ENCODE measurements around the gene POU5F1.

- TF ChIP-seq, protein P1, sequence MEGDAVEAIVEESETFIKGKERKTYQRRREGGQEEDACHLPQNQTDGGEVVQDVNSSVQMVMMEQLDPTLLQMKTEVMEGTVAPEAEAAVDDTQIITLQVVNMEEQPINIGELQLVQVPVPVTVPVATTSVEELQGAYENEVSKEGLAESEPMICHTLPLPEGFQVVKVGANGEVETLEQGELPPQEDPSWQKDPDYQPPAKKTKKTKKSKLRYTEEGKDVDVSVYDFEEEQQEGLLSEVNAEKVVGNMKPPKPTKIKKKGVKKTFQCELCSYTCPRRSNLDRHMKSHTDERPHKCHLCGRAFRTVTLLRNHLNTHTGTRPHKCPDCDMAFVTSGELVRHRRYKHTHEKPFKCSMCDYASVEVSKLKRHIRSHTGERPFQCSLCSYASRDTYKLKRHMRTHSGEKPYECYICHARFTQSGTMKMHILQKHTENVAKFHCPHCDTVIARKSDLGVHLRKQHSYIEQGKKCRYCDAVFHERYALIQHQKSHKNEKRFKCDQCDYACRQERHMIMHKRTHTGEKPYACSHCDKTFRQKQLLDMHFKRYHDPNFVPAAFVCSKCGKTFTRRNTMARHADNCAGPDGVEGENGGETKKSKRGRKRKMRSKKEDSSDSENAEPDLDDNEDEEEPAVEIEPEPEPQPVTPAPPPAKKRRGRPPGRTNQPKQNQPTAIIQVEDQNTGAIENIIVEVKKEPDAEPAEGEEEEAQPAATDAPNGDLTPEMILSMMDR (IDR thresholded peaks at IDR 0.05; ENCODE audit: poor library complexity, severe bottlenecking) = no peak
- TF ChIP-seq EZH2 (IDR thresholded peaks at IDR 0.05; ENCODE audit: borderline replicate concordance, insufficient read depth, low read length, poor library complexity, severe bottlenecking) = no peak
- TF ChIP-seq POLR2AphosphoS5 (IDR thresholded peaks at IDR 0.05) = no peak
- TF ChIP-seq TAF1 (IDR thresholded peaks at IDR 0.05; ENCODE audit: low read depth) = no peak
- TF ChIP-seq EP300 (conservative IDR thresholded peaks at IDR 0.05; ENCODE audit: poor library complexity, severe bottlenecking) = no peak
- TF ChIP-seq, protein P2, sequence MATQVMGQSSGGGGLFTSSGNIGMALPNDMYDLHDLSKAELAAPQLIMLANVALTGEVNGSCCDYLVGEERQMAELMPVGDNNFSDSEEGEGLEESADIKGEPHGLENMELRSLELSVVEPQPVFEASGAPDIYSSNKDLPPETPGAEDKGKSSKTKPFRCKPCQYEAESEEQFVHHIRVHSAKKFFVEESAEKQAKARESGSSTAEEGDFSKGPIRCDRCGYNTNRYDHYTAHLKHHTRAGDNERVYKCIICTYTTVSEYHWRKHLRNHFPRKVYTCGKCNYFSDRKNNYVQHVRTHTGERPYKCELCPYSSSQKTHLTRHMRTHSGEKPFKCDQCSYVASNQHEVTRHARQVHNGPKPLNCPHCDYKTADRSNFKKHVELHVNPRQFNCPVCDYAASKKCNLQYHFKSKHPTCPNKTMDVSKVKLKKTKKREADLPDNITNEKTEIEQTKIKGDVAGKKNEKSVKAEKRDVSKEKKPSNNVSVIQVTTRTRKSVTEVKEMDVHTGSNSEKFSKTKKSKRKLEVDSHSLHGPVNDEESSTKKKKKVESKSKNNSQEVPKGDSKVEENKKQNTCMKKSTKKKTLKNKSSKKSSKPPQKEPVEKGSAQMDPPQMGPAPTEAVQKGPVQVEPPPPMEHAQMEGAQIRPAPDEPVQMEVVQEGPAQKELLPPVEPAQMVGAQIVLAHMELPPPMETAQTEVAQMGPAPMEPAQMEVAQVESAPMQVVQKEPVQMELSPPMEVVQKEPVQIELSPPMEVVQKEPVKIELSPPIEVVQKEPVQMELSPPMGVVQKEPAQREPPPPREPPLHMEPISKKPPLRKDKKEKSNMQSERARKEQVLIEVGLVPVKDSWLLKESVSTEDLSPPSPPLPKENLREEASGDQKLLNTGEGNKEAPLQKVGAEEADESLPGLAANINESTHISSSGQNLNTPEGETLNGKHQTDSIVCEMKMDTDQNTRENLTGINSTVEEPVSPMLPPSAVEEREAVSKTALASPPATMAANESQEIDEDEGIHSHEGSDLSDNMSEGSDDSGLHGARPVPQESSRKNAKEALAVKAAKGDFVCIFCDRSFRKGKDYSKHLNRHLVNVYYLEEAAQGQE (IDR thresholded peaks at IDR 0.05; ENCODE audit: borderline replicate concordance) = no peak
- no peak for TF ChIP-seq MXI1 (conservative IDR thresholded peaks at IDR 0.05; ENCODE audit: poor library complexity, severe bottlenecking)
Observed at GRCh38 chr6:31194061-31194834, 23.8 kb upstream of the POU5F1 start.

Measured in neural cell (in vitro differentiated cells).